NCI-H2227 (cell line): ENCODE data around the gene XYLT1.
"Not testable (repeated sequence)": the region's sequence is repeated elsewhere in the genome, so short reads cannot be mapped to it uniquely, and the experiment has no call there.

Experiments used
- DNase-seq: peaks from one replicate; lab custom pipeline; 2025; ENCODE audit not compliant: unreplicated experiment; lab: John Stamatoyannopoulos, UW

The XYLT1 gene, protein sequence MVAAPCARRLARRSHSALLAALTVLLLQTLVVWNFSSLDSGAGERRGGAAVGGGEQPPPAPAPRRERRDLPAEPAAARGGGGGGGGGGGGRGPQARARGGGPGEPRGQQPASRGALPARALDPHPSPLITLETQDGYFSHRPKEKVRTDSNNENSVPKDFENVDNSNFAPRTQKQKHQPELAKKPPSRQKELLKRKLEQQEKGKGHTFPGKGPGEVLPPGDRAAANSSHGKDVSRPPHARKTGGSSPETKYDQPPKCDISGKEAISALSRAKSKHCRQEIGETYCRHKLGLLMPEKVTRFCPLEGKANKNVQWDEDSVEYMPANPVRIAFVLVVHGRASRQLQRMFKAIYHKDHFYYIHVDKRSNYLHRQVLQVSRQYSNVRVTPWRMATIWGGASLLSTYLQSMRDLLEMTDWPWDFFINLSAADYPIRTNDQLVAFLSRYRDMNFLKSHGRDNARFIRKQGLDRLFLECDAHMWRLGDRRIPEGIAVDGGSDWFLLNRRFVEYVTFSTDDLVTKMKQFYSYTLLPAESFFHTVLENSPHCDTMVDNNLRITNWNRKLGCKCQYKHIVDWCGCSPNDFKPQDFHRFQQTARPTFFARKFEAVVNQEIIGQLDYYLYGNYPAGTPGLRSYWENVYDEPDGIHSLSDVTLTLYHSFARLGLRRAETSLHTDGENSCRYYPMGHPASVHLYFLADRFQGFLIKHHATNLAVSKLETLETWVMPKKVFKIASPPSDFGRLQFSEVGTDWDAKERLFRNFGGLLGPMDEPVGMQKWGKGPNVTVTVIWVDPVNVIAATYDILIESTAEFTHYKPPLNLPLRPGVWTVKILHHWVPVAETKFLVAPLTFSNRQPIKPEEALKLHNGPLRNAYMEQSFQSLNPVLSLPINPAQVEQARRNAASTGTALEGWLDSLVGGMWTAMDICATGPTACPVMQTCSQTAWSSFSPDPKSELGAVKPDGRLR

DNA sequence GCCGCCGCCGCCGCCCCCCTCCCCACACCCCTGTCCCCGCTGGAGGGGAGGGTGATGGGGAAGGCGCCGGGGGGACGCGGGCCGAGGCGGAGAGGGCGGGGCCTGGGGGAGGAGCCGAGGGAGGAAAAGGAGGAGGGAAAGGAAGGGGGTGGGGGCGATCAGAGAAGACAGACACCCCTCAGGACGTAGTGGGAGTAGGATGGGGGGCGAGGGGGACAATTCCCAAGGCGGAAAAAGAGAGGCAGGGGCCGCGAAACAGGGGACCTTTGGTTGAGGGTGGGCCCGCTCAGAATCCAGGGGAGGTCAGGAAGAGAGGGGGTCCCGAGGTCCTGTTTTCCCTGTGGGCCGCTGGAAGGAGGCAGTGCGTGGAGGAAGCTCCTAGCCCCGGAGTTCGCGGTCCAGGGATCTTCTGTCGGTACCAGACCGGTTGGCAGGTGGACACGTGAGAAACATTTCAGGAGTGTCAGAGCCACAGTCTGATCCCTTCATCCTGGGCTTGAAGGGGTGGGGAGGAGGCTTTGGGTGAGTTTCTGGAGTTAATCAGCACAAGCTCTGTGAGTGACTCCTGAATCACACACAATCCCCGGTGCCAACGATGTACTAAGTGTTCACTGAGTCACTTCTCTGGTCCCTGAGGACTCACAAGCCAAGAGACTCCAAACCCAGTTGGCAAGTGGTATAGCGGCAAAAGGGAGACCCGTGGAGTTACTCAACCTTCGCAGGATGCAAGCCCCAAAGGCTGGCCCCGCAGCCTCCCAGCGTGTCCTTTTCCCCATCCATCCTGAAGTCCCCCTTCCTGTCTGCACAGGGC is at the start of gene XYLT1:
TSS of gene XYLT1 (minus strand) at position 53 of the 811 bp plus-strand sequence. CDS start 164 bp downstream, outside the sequence.
- DNase-seq, result peak; percentile 75

DNA sequence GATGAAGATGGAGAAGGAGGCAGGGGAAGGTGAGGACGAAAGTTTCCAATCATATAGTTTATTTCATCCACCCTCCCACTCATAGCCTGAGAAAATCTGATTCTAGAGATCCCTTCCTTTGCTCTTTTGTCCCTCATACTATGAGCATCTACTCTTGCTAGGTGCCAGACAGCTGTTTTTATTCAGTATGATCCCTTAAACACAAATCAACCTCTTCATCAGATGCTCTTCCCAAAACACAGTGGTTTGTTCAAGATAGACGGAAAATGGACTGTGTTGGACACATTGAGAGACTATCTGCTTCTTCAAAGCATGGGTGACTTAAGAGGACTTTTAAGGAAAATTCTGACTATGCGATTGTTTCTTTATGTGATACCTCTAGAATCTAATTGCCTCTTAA is 49.4 kb upstream of the XYLT1 start:
- no peak for DNase-seq

DNA sequence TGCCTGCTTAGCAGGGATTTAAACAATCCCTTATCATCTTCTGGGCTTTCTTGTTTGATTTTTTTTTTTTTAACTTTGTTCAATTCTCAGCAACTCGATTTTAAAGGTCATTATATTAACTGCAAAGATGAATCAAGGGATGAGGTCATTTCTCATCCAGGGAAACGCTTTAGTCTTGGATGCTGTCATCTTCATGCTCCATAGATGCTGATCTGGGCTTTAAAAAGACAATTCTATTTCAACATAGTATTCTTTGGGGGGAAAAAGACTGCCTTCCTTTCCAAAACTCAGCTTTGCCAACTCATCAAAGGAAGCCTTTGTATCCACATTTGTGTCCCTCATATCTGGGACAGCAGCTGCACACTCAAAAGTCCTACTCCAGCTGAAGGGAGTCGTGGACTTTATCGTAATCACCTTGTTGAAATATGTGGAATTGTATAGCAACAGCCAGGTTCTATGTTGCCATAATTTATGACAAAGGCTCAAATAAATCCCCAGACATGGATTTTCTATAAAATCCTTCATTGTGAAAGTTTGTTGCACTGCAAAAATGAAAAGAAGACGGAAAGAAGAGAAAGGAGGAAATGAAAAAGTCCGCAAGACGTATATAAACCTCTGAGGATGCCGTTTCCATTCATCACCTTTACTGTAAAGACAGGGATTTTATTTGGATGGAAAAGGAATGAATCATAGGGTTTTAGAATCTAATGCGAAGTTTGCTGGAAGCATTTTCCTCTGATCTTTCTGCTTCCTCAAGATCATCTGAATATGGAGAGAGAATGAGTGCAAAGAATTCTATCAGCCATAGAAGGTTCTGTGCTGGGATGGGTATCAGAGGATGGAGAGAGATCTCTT is 48.6 kb upstream of the XYLT1 start:
- no peak for DNase-seq

DNA sequence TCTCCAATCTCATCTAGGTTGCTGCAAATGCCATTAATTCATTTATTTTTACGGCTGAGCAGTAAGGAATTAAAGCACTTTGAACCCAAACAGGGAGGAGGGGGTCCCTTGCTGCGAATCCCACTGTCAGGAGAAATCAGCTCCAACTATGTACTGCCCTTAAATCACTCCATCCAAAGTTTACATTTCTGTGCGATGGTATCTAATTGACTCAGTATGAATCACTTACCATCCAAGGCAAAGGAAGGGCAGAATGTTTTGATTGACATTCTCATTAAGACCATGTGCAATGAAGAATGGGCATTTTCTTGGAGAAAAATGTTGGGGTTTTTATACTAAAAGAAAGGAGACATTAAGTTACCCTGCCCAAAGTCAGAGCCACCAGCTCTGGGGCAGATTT is 47.7 kb upstream of the XYLT1 start:
- no peak for DNase-seq

DNA sequence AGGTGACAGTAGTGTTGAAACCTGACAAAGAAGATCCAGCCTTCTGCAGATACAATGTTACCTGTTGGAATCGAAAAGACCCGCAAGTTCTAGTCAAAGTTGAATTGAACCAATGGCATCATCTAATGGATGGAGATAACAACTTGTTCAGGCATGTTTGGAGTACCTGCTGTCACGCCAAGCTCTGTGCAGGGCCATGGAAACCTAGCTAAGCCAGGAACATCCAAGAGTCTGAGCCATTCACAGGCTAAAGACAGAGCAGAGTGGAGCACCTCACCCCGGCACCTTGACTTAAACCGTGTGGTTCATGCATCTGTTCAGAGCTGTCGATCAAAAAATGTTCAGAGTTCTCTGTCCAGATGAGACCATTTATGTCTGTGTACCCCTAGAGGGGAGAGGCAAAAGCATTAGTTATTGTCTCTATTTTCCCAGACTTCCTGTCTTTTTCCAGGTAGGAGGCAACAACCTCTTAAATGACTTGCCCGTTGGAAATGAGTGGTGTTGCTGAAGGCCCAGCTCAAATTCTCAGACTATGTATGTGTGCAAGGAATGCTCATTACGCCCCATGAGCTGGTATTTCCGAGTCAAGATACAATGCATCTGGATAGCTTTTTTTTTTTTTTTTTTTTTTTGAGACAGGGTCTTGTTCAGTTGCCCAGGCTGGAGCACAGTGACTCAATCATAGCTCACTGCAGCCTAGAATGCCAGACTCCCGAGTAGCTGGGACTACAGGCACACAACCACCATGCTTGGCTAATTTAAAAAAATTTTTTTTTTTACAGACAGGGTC is 44.9 kb upstream of the XYLT1 start:
- DNase-seq, result no peak

DNA sequence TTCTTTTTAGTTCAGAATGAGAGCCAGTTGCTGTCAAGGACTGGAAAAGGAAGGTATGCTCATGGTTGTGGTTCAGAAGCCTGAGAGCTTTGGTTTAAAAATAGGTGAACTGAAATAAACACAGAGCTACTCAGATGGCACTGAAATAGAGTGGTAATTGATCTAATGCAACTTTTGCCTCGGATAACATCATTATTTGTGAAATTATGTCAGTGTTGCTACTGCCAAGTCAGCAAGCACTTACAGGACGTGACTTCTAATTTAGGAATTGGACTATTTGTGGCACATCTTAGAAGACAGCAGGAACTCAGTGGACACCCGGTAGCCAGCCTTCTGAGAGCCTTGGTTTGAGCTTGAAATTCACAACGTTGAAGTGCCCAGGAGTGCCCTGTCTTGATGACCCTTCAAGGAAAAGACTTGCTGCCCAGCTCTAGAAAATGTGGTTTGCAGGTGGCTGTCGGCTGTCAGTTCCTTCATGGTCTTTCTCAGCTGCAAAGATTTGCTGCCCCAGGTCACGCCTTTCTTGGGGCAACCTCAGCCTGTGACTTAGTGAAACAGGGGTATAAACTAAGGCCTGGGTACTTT is 42.0 kb upstream of the XYLT1 start:
- DNase-seq, result no peak

DNA sequence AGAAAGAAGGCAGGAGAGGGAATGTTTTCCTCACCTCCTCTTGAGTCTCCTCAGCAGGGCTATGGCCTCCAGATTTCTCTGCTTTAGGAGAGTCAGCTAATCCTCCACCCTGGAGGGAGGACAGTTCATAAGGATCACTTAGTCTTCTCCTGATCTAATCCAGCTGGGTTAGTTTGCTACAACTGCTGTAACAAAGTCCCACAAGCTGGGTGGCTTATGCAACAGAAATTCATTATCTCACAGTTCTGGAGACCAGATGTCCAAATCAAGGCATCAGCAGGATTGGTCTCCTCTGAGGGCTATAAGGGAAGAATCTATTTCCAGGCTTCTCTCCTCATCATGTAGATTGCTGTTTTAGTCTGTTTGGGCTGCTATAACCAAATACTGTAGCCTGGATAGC is 40.6 kb upstream of the XYLT1 start:
- DNase-seq, result no peak

DNA sequence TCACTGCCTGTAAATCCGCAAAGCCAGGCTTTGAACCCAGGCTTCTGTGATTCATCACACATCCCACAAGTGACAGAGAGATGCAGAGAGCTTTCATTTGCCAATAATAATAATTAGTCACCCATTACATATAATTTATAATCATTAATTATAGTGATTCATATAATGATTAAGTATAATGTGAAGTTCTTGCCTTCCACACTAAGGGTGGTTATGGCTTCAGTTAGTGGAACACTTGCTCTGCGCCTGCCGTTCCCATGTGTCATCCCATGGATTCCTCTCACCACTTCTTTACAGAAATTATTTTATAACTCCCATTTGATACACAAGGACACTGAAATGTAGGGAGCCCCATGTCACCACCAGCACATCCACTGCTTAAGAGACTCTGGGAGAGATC is 39.8 kb upstream of the XYLT1 start:
- no peak for DNase-seq

DNA sequence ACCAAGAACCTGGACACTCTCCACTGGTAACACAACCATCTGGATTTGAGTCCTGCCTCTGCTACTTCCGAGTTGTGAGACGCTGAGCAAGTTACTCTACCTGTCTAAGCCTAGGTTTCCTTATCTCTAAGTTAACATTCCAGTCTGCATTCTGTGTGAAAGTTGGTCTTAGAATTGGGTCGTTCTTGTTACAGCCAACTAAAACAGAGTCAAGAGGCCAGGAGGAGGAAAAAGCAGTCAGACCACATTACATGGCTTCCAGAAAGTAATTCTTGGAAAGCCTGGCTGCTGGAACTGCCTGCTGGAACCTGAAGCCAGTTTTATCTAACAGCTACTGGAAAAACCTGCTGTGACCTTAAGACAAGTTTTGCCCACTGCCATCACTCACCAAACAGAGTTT is 38.4 kb upstream of the XYLT1 start:
- no peak for DNase-seq

DNA sequence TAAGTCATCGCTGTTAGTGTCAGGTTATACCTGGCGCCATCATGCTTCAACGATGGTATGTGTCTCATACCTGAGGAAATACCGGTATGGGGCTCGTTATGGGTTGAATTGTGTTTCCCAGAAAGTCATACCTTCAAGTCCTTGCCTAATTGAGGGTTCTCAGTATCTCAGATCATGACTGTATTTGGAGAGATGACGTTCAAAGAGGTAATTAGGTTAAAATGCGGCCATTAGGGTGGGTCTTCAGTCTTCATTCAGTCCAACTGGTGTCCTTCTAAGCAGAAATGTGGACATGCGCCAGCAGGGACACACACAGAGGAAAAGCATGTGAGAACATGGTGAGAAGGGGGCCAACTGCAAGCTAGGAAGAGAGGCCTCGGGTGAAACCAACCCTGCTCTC is 37.5 kb upstream of the XYLT1 start:
- no peak for DNase-seq

DNA sequence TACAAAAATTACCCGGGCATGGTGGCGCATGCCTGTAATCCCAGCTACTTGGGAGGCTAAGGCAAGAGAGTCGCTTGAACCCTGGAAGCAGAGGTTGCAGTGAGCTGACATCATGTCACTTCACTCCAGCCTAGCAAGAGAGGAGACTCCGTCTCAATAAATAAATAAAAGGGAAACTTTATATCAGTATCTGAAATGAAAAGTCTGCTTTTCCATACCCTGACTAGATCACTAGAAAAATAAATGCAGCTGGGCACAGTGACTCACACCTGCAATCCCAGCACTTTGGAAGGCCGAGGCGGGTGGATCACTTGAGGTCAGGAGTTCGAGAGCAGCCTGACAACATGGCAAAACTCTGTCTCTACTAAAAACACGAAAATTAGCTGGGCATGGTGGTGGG is 36.8 kb upstream of the XYLT1 start:
- DNase-seq, result not testable (repeated sequence)

DNA sequence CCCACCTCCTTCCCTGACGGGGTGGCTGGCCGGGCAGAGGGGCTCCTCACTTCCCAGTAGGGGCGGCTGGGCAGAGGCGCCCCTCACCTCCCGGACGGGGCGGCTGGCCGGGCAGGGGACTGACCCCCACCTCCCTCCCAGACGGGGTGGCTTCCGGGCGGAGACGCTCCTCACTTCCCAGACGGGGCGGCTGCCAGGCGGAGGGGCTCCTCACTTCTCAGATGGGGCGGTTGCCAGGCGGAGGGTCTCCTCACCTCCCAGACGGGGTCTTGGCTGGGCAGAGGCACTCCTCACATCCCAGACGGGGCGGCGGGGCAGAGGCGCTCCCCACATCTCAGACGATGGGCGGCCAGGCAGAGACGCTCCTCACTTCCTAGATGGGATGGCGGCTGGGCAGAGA is 35.1 kb upstream of the XYLT1 start:
- not testable (repeated sequence) for DNase-seq

DNA sequence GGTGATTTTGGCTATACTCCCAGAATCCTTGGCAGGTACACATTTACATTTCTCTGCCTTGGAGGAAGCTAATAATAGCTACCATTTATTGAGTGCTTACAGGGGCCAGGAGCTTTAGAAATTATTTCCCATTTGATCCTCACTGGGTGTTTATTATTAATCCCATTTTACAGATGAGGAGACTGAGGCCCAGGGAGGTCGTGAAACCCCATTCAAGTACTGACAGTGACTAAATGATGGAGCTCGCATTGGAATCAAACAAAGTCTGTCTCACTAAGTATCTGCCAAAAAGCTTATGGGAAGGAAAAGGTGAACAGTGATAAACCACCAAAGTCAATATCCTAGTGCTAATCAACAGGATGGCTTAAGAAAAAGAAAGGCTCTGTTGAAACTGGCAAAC is 33.3 kb upstream of the XYLT1 start:
- no peak for DNase-seq

DNA sequence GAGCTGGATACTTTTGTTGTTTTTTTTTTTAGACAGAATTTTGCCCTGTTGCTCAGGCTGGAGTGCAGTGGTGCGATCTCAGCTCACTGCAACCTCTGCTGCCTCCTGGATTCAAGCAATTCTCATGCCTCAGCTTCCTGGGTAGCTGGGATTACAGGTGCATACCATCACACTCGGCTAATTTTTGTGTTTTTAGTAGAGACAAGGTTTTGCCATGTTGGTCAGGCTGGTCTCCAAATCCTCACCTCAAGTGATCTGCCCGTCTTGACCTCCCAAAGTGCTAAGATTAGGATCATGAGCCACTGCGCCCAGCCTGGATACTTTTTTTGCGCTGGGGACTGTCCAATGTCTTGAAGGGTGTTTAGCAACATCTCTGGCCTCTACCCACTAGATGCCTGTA is 32.6 kb upstream of the XYLT1 start:
- DNase-seq, result no peak

DNA sequence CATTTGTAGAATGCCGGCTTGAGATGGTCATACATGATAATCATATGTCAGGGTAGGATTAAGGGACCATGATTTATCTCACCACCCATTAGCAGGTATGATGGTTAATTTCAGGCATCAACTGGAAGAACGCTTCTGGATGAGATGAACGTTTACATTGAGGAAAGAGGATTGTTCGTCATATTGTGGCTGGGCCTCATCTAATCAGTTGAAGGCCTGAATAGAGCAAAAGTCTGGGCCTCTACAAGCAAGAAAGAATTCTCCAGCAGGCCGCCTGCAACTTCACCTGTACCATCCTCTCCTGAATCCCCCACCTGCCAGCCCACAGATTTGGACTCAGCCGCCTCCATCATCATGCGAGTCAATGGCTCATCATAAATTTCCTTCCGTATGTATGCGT is 30.6 kb upstream of the XYLT1 start:
- DNase-seq, result no peak

DNA sequence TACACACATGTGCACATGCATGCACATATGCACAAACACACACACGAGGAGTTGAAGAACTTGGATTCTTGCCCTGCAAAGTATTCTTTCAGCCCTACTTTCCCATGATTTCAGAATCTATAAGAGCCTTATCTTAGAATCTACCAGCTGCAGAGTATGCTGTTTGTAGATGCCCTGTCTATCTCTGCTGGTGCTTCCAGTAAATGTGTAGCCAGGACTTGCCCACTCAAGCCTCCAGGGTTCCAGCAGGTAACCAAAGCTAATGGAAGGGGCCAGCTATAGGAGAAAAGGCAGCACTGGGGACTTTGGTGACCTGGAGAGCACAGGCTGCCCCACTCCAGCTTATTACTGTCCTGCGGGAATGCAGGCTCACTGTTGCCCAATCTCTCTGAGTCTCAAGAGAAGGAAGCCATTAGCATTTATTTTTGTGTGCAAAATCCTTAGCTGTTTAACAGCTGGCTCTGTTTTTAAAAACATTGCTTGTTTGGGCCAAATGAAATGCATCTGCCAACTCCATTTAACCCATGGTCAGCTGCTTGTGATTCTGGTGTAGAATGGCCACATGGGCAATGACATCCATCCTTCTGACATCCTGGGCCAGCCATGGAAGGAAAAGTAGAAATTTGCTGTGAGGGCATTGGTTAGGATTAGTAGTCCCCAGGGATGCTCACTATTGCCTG is 28.6 kb upstream of the XYLT1 start:
- no peak for DNase-seq

DNA sequence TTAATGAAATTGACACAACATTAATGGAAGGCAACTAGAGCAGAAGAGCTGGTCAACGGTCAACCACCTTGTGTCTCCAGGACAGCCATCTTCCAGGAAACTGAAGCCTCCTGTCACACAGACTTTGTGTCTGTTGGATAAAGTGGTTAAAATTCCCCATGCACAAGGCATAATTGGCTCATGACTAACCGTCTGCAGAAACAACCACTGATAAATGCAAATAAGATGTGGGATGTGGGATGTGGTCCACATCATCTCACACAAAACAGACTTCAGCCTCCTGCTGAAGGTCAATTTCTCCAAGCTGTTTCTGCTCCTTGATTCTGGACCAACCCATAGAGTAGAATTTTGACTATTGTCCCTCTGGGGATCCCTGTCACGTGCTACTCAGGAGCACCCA is 26.9 kb upstream of the XYLT1 start:
- DNase-seq, result no peak

DNA sequence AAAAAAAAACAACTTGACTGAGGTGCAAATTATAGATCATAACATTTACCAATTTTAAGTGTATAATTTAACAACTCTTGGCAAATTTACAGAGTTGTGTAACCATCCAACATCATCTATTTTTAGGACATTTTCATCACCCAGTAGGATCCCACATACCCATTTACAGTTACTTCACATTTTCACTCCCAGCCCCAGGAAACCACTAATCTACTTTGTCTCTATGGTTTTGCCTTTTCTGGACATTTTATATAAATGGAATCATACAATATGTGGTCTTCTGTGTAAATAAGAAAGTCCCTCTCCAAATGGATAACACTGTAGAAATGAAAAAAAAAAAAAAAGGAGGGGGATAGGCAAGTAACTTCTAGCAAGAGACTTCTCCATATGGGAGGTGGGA is 26.1 kb upstream of the XYLT1 start:
- DNase-seq, result no peak

DNA sequence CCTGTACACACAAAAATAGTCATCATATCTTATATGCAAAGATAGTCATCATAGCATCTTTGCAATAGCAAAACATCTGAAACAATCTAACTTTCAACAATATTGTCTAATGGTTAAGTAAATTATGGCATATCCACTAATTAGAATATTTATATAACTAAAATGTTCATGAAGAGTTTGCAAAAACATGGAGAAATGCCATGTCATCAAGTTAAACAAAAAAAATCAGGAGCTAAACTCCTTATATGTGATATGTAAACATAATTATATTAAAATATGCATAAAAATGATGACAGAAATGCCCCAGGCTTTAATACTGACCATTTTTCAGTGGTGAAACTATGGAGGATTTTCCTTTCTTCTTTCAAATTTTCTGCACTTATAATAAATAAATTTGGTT is 22.3 kb upstream of the XYLT1 start:
- no peak for DNase-seq
